ENCODE results near the gene SCFD2. TPM values are rescaled to one million over a fixed set of nuclear protein-coding genes. Genes with fewer than 3 reads are reported as not detected.

The SCFD2 gene
- total RNA-seq, 1 donor from 2014 or later: 7.5 TPM

Other genes with a start within 250 kb of the SCFD2 start
- 28.2 TPM for gene FIP1L1, start 11.6 kb upstream of the SCFD2 start, total RNA-seq
- 9.1 TPM for gene LNX1, start 225.4 kb upstream of the SCFD2 start, total RNA-seq